Colon (tissue), 2 donors: Measurements from ENCODE around the gene ZNF467.

ENCODE experiments used
- FAIRE-seq: peaks from 2 replicates; lab custom pipeline; 2012; peaks lifted over from hg19 to GRCh38; lab: Jason Lieb, UNC
- donor health status: control.
- donor health status: control.

Gene ZNF467

GRCh38 chr7:149770728-149771636 is 2.4 kb downstream of the ZNF467 start:
- no peak for FAIRE-seq

- no peak for FAIRE-seq
Observed at GRCh38 chr7:149769915-149770314, 3.5 kb downstream of the ZNF467 start.

- FAIRE-seq, result no peak
Observed at GRCh38 chr7:149768931-149769330, 4.5 kb downstream of the ZNF467 start.

- FAIRE-seq, result no peak
Observed at GRCh38 chr7:149767068-149767467, 6.3 kb downstream of the ZNF467 start.

GRCh38 chr7:149766135-149766675 is 7.2 kb downstream of the ZNF467 start:
- FAIRE-seq, result no peak

- FAIRE-seq, result no peak
Observed at GRCh38 chr7:149765399-149766121, 7.8 kb downstream of the ZNF467 start.

- FAIRE-seq, result no peak
Observed at GRCh38 chr7:149764481-149765398, 8.6 kb downstream of the ZNF467 start.

GRCh38 chr7:149763563-149764240 is 9.7 kb downstream of the ZNF467 start:
- FAIRE-seq, result no peak

- no peak for FAIRE-seq
Observed at GRCh38 chr7:149762610-149763009, 10.8 kb downstream of the ZNF467 start.

GRCh38 chr7:149762089-149762488 is 11.3 kb downstream of the ZNF467 start:
- FAIRE-seq, result no peak

- FAIRE-seq, result no peak
Observed at GRCh38 chr7:149761307-149761706, 12.1 kb downstream of the ZNF467 start.

GRCh38 chr7:149760538-149760937 is 12.8 kb downstream of the ZNF467 start:
- FAIRE-seq, result no peak

- FAIRE-seq, result no peak
Observed at GRCh38 chr7:149759093-149759860, 14.1 kb downstream of the ZNF467 start.

- FAIRE-seq, result no peak
Observed at GRCh38 chr7:149753375-149754233, 19.8 kb downstream of the ZNF467 start.

- FAIRE-seq, result no peak
Observed at GRCh38 chr7:149752646-149753045, 20.7 kb downstream of the ZNF467 start.

GRCh38 chr7:149751043-149751775 is 22.2 kb downstream of the ZNF467 start:
- FAIRE-seq, result no peak

GRCh38 chr7:149750122-149750845 is 23.1 kb downstream of the ZNF467 start:
- FAIRE-seq, result no peak
